GM18907 (cell line): ENCODE results near the gene GPR15LG.
"Not testable (repeated sequence)": the region's sequence is repeated elsewhere in the genome, so short reads cannot be mapped to it uniquely, and the experiment has no call there.

Experiments
- ATAC-seq: cut with Tn5 transposase; IDR thresholded peaks from one replicate; pipeline ENCODE4 v1.9.1; 2021; ENCODE audit warnings: mild to moderate bottlenecking, moderate library complexity; ENCODE audit not compliant: unreplicated experiment

GPR15LG gene

DNA sequence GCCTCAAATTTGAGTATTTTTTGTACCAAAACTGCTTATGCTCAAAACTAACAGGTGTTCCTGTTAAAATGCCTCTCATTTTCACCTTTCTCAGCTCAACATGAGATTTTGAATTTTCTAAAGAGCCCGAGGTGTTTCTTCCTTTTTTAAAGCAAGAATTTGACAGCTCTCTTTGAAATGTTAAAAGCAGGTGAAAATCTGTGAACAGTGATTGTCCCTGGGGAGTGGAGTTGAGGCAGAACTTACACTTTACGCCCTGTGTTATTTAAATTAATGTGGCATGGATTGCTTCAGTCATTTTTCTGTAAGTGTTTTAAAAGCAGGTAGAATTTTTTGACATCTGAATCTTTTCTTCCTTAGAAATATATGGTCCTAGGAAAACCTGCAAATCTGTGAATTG lies 9.2 kb upstream of the GPR15LG start:
- ATAC-seq = no peak

- peak; percentile 61 for ATAC-seq
Measured at GRCh38 chr10:84166620-84167288, 6.8 kb upstream of the GPR15LG start.

GRCh38 chr10:84167289-84167653 lies 6.3 kb upstream of the GPR15LG start:
- ATAC-seq = peak; percentile 31

- not testable (repeated sequence) for ATAC-seq
Measured at GRCh38 chr10:84168382-84168781, 5.2 kb upstream of the GPR15LG start.

GRCh38 chr10:84171237-84171636 lies 2.4 kb upstream of the GPR15LG start:
- not testable (repeated sequence) for ATAC-seq

- ATAC-seq = peak; percentile 35
Measured at GRCh38 chr10:84171700-84172466, 1.7 kb upstream of the GPR15LG start.

GRCh38 chr10:84172467-84173356 lies 889 bp upstream of the GPR15LG start:
- peak; percentile 66 for ATAC-seq

GRCh38 chr10:84175436-84175835 lies 1.8 kb downstream of the GPR15LG start:
- no peak for ATAC-seq

DNA sequence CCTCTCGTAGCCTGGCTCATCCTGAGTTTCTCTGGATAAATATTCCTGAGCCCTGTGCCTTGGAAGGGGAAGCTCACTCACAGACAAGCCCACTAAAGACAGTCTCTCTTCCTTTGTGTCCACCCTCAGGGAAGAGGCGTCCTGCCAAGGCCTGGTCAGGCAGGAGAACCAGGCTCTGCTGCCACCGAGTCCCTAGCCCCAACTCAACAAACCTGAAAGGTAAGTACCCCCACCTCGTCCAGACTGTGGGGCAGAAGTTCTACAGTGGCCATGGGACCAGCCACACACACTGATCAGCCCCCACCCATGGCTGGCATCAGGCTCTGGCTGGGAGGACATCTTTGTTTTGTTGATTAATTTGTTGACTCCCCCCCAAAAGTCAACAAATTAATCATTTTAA lies 2.8 kb downstream of the GPR15LG start:
- ATAC-seq = no peak

GRCh38 chr10:84176836-84177474 lies 3.4 kb downstream of the GPR15LG start:
- no peak for ATAC-seq

DNA sequence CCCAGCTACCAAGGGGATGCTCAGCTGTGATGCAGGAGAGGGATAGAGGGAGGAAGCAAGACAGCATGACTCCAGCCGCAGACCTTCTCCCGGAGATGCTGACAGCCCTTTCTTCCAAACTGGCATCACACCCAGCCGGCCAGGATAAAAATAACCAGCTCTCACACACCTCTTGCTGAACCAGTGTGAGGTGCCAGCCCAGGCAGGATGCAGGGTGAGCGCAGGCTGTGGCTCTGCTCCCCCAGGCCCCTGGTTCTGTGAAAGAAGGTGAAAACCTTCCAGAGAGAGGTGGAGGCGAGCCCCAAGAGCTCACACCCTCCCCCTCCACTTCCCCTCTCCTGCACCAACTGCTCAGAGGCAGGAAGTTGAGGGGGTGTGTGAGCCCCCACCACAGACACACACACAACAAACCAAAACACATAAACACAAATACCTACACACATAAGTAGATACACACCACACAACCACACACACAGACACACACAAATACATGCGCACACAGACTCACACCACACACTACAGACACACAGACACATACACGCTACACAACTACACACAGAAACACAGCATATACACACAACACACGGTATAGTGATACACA lies 4.0 kb downstream of the GPR15LG start:
- ATAC-seq = peak; percentile 44

DNA sequence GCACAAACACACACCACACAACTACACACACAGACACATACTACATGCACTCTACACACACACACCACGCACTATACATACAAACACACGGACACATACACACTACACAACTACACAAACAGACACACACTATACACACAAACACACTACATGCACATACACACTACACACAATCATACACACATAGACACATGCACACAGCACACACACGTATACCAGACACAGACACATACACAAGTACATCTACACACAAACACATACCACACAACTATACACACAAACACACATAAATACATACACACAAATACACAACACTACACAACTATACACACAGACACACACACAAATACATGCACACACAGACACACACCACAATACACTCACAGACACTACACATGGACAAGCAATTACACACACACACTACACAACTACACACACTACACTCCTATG lies 4.6 kb downstream of the GPR15LG start:
- no peak for ATAC-seq

DNA sequence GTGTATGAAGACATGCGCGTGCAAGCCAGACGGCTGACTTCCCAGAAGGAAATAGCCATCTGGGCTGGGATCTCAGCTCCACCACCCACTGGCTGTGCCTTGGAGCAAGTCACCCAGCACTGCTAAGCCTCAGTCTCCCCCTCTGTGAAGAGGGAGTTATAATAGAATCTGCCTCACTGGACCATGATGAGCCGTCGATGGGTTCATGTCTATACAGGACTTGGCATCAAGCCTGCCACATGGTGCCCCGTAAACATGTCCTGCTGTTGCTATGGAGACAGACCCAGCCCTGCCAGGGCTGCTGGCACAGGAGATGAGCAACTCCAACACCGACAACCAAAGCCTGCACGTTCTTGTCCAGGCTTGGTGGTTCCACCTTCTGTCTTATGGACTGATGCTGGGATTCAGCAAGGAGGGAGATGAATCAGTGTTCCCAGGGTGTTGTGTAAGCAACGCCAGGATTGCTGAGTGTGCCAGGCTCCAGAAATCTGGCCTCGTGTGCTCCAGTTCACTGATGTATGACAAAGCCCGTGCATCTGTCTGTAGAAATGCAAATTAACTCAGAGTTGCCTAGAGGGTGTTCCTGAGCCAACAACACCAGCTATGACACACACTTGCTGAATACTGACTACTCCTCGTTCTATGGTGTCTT lies 5.6 kb downstream of the GPR15LG start:
- peak; percentile 94 for ATAC-seq

DNA sequence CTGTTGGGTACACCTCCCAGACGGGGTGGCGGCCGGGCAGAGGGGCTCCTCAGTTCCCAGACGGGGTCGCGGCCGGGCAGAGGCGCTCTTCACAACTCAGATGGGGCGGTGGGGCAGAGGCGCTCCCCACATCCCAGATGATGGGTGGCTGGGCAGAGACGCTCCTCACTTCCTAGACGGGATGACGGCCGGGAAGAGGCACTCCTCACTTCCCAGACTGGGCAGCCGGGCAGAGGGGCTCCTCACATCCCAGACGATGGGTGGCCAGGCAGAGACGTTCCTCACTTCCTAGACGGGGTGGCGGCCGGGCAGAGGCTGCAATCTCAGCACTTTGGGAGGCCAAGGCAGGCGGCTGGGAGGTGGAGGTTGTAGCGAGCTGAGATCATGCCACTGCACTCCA lies 6.8 kb downstream of the GPR15LG start:
- ATAC-seq = not testable (repeated sequence)

GRCh38 chr10:84181631-84182030 lies 8.0 kb downstream of the GPR15LG start:
- no peak for ATAC-seq

DNA sequence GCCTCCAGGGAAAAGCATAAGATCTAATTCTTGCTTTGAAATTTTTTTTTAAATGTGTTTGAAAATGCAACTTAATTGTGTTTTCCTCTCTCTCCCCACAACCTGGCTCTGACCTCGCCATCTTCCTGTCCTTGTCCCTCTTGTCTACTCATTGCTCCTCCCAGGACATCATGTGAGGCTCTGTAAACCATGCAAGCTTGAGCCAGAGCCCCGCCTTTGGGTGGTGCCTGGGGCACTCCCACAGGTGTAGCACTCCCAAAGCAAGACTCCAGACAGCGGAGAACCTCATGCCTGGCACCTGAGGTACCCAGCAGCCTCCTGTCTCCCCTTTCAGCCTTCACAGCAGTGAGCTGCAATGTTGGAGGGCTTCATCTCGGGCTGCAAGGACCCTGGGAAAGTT lies 10.9 kb downstream of the GPR15LG start:
- ATAC-seq = no peak

GRCh38 chr10:84185526-84186175 lies 12.1 kb downstream of the GPR15LG start:
- no peak for ATAC-seq

DNA sequence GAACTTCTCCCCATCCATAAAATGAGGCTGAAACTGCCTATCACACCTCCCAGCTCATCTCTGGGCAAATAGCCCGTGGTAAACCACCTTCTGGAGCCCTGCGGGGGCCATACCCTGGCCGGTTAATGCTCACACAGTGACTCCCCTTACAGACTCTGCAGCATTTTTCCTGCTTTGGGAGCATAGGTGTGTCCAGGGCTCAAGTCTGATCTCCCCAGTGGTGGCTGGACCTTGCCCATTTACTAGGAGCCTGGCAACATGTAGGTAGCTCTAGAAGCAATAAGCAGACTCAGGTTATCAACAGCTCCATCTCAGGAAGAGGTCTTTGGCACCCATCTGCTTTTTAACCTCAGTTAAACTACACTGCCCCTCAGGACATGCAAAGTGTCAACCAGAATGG lies 15.2 kb downstream of the GPR15LG start:
- ATAC-seq = no peak

DNA sequence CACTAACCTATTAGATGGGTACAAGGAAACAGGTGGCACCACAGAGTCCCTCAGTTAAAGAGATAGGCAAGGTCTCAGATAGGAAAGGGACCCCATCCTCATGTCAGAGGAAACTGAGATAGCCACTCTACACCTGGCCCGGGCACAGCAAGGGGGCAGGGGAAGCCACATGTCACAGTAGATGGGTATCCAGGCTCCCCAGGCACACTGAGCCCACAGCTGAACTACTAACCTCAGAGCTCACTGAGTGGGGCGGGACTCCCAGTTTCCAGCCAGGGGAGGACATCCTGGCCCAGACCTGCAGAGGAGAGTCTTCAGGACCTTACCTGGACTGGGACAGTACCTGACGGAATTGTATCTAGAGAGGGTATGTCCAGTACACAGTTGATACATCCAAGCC lies 17.0 kb downstream of the GPR15LG start:
- ATAC-seq = no peak

DNA sequence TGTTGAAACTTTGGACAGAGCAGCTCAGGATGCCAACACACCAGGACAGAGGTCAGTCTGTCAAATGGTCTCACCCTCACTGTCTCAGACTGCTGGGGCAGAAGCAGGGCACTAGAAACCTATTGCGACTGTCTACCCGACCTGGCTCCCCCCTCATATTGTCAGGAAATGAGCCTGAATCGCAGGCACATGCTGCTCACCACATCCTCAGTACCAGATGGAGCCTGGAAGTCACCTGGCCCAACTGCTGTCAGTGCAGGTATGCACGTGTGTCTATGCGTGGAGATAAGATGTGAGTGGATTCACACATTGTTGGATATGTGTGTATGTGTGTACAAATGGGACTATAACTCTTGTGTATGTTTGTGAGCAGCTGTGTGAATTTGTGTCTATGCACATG lies 17.5 kb downstream of the GPR15LG start:
- ATAC-seq = no peak
